Measurements from ENCODE around the gene COG8.

The COG8 gene

GRCh38 chr16:69382421-69382820 lies 43.1 kb upstream of the COG8 start:
- Histone ChIP-seq H3K27me3 (ENCODE audit: low read length) (no peaks in the 10 kb centered on the region), H4K20me1 (ENCODE audit: low read depth, low read length) (no peaks in the 10 kb centered on the region), H3K79me2 (ENCODE audit: insufficient read depth, low read length) (peaks cover 46% of the 10 kb centered on the region), H3K27ac (ENCODE audit: low read depth, low read length) (no peak overlapping the region), H3K9me2 (replicated peaks; ENCODE audit: insufficient read depth, low read length) (no peaks in the 10 kb centered on the region), H3K9ac (ENCODE audit: low read length) (no peak overlapping the region), H3K4me2 (ENCODE audit: low read depth, low read length, poor library complexity, severe bottlenecking) (no peak overlapping the region), H3K36me3 (ENCODE audit: low read length) (peaks cover 32% of the 10 kb centered on the region), H3K9me3 (ENCODE audit: insufficient read depth, low read length) (no peaks in the 10 kb centered on the region), H3F3A (ENCODE audit: insufficient read depth) (peaks cover 10% of the 10 kb centered on the region; the same call in 1 of the 2 replicates), H3K4me3 (ENCODE audit: insufficient read depth, low read length, poor library complexity, severe bottlenecking) (no peak overlapping the region), H2AFZ (ENCODE audit: low read depth, low read length, severe bottlenecking) (no peak overlapping the region)
- TF ChIP-seq EZH2phosphoT487 (conservative IDR thresholded peaks at IDR 0.05; ENCODE audit: low read length): no peak
- TF ChIP-seq CTCF (IDR thresholded peaks at IDR 0.05; ENCODE audit: insufficient read depth, low read length, poor library complexity, severe bottlenecking): no peak

GRCh38 chr16:69381231-69381630 lies 41.9 kb upstream of the COG8 start:
- Histone ChIP-seq H3K27me3 (ENCODE audit: low read length) (no peaks in the 10 kb centered on the region), H3K27ac (ENCODE audit: low read depth, low read length) (no peak overlapping the region), H3K9ac (ENCODE audit: low read length) (no peak overlapping the region), H3K9me2 (replicated peaks; ENCODE audit: insufficient read depth, low read length) (no peaks in the 10 kb centered on the region), H3K4me2 (ENCODE audit: low read depth, low read length, poor library complexity, severe bottlenecking) (no peak overlapping the region), H3K4me3 (ENCODE audit: insufficient read depth, low read length, poor library complexity, severe bottlenecking) (no peak overlapping the region), H3K79me2 (ENCODE audit: insufficient read depth, low read length) (peaks cover 46% of the 10 kb centered on the region), H4K20me1 (ENCODE audit: low read depth, low read length) (no peaks in the 10 kb centered on the region), H3K36me3 (ENCODE audit: low read length) (peaks cover 32% of the 10 kb centered on the region), H3F3A (ENCODE audit: insufficient read depth) (peaks cover 11% of the 10 kb centered on the region; the same call in 1 of the 2 replicates), H3K9me3 (ENCODE audit: insufficient read depth, low read length) (no peaks in the 10 kb centered on the region), H2AFZ (ENCODE audit: low read depth, low read length, severe bottlenecking) (no peak overlapping the region)
- TF ChIP-seq EZH2phosphoT487 (conservative IDR thresholded peaks at IDR 0.05; ENCODE audit: low read length): no peak
- no peak for TF ChIP-seq CTCF (IDR thresholded peaks at IDR 0.05; ENCODE audit: insufficient read depth, low read length, poor library complexity, severe bottlenecking)

- no peak overlapping the region for H2AFZ ChIP-seq (ENCODE audit: low read depth, low read length, severe bottlenecking)
- no peaks in the 10 kb centered on the region for H3K9me3 ChIP-seq (ENCODE audit: insufficient read depth, low read length)
- H3K27me3 ChIP-seq (ENCODE audit: low read length): no peaks in the 10 kb centered on the region
- H3K9me2 ChIP-seq (replicated peaks; ENCODE audit: insufficient read depth, low read length): no peaks in the 10 kb centered on the region
- TF ChIP-seq CTCF (IDR thresholded peaks at IDR 0.05; ENCODE audit: insufficient read depth, low read length, poor library complexity, severe bottlenecking) (no peak), EZH2phosphoT487 (conservative IDR thresholded peaks at IDR 0.05; ENCODE audit: low read length) (no peak)
- H3K36me3 ChIP-seq (ENCODE audit: low read length): peaks cover 27% of the 10 kb centered on the region
- H3K4me3 ChIP-seq (ENCODE audit: insufficient read depth, low read length, poor library complexity, severe bottlenecking): no peak overlapping the region
- no peak overlapping the region for H3K4me2 ChIP-seq (ENCODE audit: low read depth, low read length, poor library complexity, severe bottlenecking)
- no peak overlapping the region for H3K9ac ChIP-seq (ENCODE audit: low read length)
- peaks cover 8% of the 10 kb centered on the region; the same call in 1 of the 2 replicates for H3F3A ChIP-seq (ENCODE audit: insufficient read depth)
- peaks cover 29% of the 10 kb centered on the region for H3K79me2 ChIP-seq (ENCODE audit: insufficient read depth, low read length)
- H3K27ac ChIP-seq (ENCODE audit: low read depth, low read length): no peak overlapping the region
- no peaks in the 10 kb centered on the region for H4K20me1 ChIP-seq (ENCODE audit: low read depth, low read length)
Measured at GRCh38 chr16:69378760-69379159, 39.4 kb upstream of the COG8 start.

Data from SU-DHL-6 (cell line).